GM12892 (cell line): ENCODE results near the gene CHMP1B.

Experiments used
- POLR2A ChIP-seq: IDR thresholded peaks from 2 replicates; pipeline ENCODE4 v1.6.1; 2011; ENCODE audit warnings: low read depth, low read length, control low read depth
- TAF1 ChIP-seq: IDR thresholded peaks from 2 replicates; pipeline ENCODE4 v1.6.1; 2011; ENCODE audit warnings: low read depth, mild to moderate bottlenecking, control low read depth, low read length, borderline replicate concordance

GRCh38 chr18:11801573-11801972 is 49.6 kb upstream of the CHMP1B start:
- TF ChIP-seq POLR2A: no peak
- no peak for TF ChIP-seq TAF1
